ENCODE measurements around the gene RCE1. TPM values are rescaled to one million over a fixed set of nuclear protein-coding genes. Genes with fewer than 3 reads are reported as not detected.

Gene RCE1
- total RNA-seq, 2 donors from 2014 or later = 27.1 to 50.0 TPM

- TF ChIP-seq CTCF (IDR thresholded peaks at IDR 0.05) (no peak), POLR2A (IDR thresholded peaks at IDR 0.05) (no peak), POLR2AphosphoS5 (IDR thresholded peaks at IDR 0.05) (no peak)
- H3K27me3 ChIP-seq (replicated peaks; ENCODE audit: insufficient read depth) = no peaks in the 10 kb centered on the region
- no peak for DNase-seq (ENCODE audit: low spot score)
- no peak overlapping the region for H3K27ac ChIP-seq
- peaks cover 13% of the 10 kb centered on the region for H3K4me1 ChIP-seq (replicated peaks)
- H3K4me3 ChIP-seq = no peak overlapping the region
- intact Hi-C loops (cut with DNase I) = loop anchor here (5.0 kb wide), 1 partner anchor 38 kb away; no protein-coding TSS in a partner anchor
- H3K36me3 ChIP-seq = no peaks in the 10 kb centered on the region
- 83% methylated on average over 12 of the region's 12 CpGs for WGBS
- no peaks in the 10 kb centered on the region for H3K9me3 ChIP-seq
Measured at GRCh38 chr11:66844496-66845142, 1.4 kb downstream of the RCE1 start.

- intact Hi-C loops (cut with DNase I) = no loop called here
Measured at GRCh38 chr11:66845143-66845875, 2.1 kb downstream of the RCE1 start.

GRCh38 chr11:66845876-66846212 lies 2.6 kb downstream of the RCE1 start:
- intact Hi-C loops (cut with DNase I) = no loop called here
- no peaks in the 10 kb centered on the region for H3K36me3 ChIP-seq

More at GRCh38 chr11:66845143-66845875, 2.1 kb downstream of the RCE1 start:
- 91% methylated on average over 15 of the region's 15 CpGs for WGBS
- DNase-seq (ENCODE audit: low spot score) = no peak
- H3K4me3 ChIP-seq = no peak overlapping the region
- no peaks in the 10 kb centered on the region for H3K9me3 ChIP-seq
- no peak overlapping the region for H3K27ac ChIP-seq
- H3K4me1 ChIP-seq (replicated peaks) = peaks cover 13% of the 10 kb centered on the region
- H3K27me3 ChIP-seq (replicated peaks; ENCODE audit: insufficient read depth) = no peaks in the 10 kb centered on the region
- no peaks in the 10 kb centered on the region for H3K36me3 ChIP-seq
- no peak for TF ChIP-seq CTCF (IDR thresholded peaks at IDR 0.05)

GRCh38 chr11:66846671-66847091 lies 3.4 kb downstream of the RCE1 start:
- Histone ChIP-seq H3K4me3 (no peak overlapping the region), H3K27ac (no peak overlapping the region), H3K9me3 (no peaks in the 10 kb centered on the region), H3K4me1 (replicated peaks) (peaks cover 13% of the 10 kb centered on the region), H3K36me3 (no peaks in the 10 kb centered on the region), H3K27me3 (replicated peaks; ENCODE audit: insufficient read depth) (no peaks in the 10 kb centered on the region)
- no peak for TF ChIP-seq POLR2A (IDR thresholded peaks at IDR 0.05)
- no peak for TF ChIP-seq POLR2AphosphoS5 (IDR thresholded peaks at IDR 0.05)
- no peak for TF ChIP-seq CTCF (IDR thresholded peaks at IDR 0.05)
- intact Hi-C loops (cut with DNase I) = no loop called here
- WGBS = 67% methylated on average over 4 of the region's 4 CpGs
- no peak for DNase-seq (ENCODE audit: low spot score)

More at GRCh38 chr11:66845876-66846212, 2.6 kb downstream of the RCE1 start:
- no peaks in the 10 kb centered on the region for H3K9me3 ChIP-seq
- H3K27me3 ChIP-seq (replicated peaks; ENCODE audit: insufficient read depth) = no peaks in the 10 kb centered on the region
- peaks cover 13% of the 10 kb centered on the region for H3K4me1 ChIP-seq (replicated peaks)
- H3K4me3 ChIP-seq = no peak overlapping the region
- TF ChIP-seq POLR2AphosphoS5 (IDR thresholded peaks at IDR 0.05) (no peak), POLR2A (IDR thresholded peaks at IDR 0.05) (no peak), CTCF (IDR thresholded peaks at IDR 0.05) (no peak)
- no peak for DNase-seq (ENCODE audit: low spot score)
- WGBS = 82% methylated on average over 9 of the region's 9 CpGs
- H3K27ac ChIP-seq = no peak overlapping the region
